ENCODE data around the gene ZEB2.

ZEB2 gene

GRCh38 chr2:144339048-144339447, 180.9 kb downstream of the ZEB2 start:
- no peak for DNase-seq

GRCh38 chr2:144334551-144334950, 185.4 kb downstream of the ZEB2 start:
- no peak for DNase-seq

Measured in AML-193 (cell line).